Trophoblast cell (in vitro differentiated cells and primary cell): Measurements from ENCODE around the gene SEMA4G.
A peak's percentile ranks its signal among the peaks of the same experiment; 100 is the strongest.

Experiments used
- DNase-seq, 2 donors: peaks; one replicate each; pipeline ENCODE4 v3.0.0-alpha.2; 2016
- H2AFZ ChIP-seq: 2 replicates; pipeline ENCODE4 v1.6.1; 2013; ENCODE audit warnings: low read length, moderate library complexity, mild to moderate bottlenecking; ENCODE audit not compliant: insufficient read depth, poor library complexity
- H2AK5ac ChIP-seq: 2 replicates; pipeline ENCODE4 v1.6.1; 2013; ENCODE audit warnings: mild to moderate bottlenecking, low read length
- H2BK120ac ChIP-seq: 2 replicates; pipeline ENCODE4 v1.6.1; 2013; ENCODE audit warnings: low read length, mild to moderate bottlenecking, moderate library complexity; ENCODE audit not compliant: insufficient read depth, poor library complexity
- H2BK12ac ChIP-seq: 2 replicates; pipeline ENCODE4 v1.6.1; 2013; ENCODE audit warnings: mild to moderate bottlenecking, low read length, moderate library complexity
- H2BK5ac ChIP-seq: 2 replicates; pipeline ENCODE4 v1.6.1; 2013; ENCODE audit warnings: low read length, low read depth, moderate library complexity, mild to moderate bottlenecking; ENCODE audit not compliant: poor library complexity
- H3K14ac ChIP-seq: 2 replicates; pipeline ENCODE4 v1.6.1; 2013; ENCODE audit warnings: mild to moderate bottlenecking, low read length
- H3K18ac ChIP-seq: 2 replicates; pipeline ENCODE4 v1.6.1; 2013; ENCODE audit warnings: mild to moderate bottlenecking, low read length
- H3K23ac ChIP-seq: 2 replicates; pipeline ENCODE4 v1.6.1; 2013; ENCODE audit warnings: low read length
- H3K27ac ChIP-seq: 2 replicates; pipeline ENCODE4 v1.5.1; 2013; ENCODE audit warnings: low read depth, mild to moderate bottlenecking, inconsistent platforms, low read length, moderate library complexity
- H3K27me3 ChIP-seq: 2 replicates; pipeline ENCODE4 v1.6.1; 2013; ENCODE audit warnings: inconsistent platforms, mild to moderate bottlenecking, low read length, moderate library complexity; ENCODE audit not compliant: insufficient read depth
- H3K36me3 ChIP-seq, 2 experiments: 1 replicate in 1 of 2; 2 replicates in 1 of 2; pipeline ENCODE4 v1.6.1; 2013; ENCODE audit warnings: low read length in 2 of 2, mild to moderate bottlenecking in 2 of 2, moderate library complexity in 1 of 2; ENCODE audit not compliant: insufficient read depth in 2 of 2, control insufficient read depth in 1 of 2
- H3K4ac ChIP-seq: 2 replicates; pipeline ENCODE4 v1.6.1; 2013; ENCODE audit warnings: low read depth, mild to moderate bottlenecking, low read length, moderate library complexity
- H3K4me1 ChIP-seq, 2 experiments: 1 replicate in 1 of 2; 2 replicates in 1 of 2; pipeline ENCODE4 v1.6.1; 2013; ENCODE audit warnings: low read length in 2 of 2, mild to moderate bottlenecking in 2 of 2, moderate library complexity in 1 of 2; ENCODE audit not compliant: insufficient read depth in 2 of 2, control insufficient read depth in 1 of 2
- H3K4me2 ChIP-seq: 2 replicates; pipeline ENCODE4 v1.6.1; 2013; ENCODE audit warnings: inconsistent platforms, mild to moderate bottlenecking, low read length, moderate library complexity
- H3K4me3 ChIP-seq: 2 replicates; pipeline ENCODE4 v1.5.1; 2013; ENCODE audit warnings: mild to moderate bottlenecking, low read depth, low read length, inconsistent platforms
- H3K79me1 ChIP-seq: one replicate; pipeline ENCODE4 v1.6.1; 2013; ENCODE audit warnings: low read length
- H3K79me2 ChIP-seq: 2 replicates; pipeline ENCODE4 v1.6.1; 2013; ENCODE audit warnings: low read length, mild to moderate bottlenecking; ENCODE audit not compliant: control insufficient read depth, insufficient read depth, poor library complexity
- H3K9ac ChIP-seq: 2 replicates; pipeline ENCODE4 v1.6.1; 2013; ENCODE audit warnings: mild to moderate bottlenecking, low read length
- H3K9me3 ChIP-seq: 2 replicates; pipeline ENCODE4 v1.6.1; 2013; ENCODE audit warnings: low read depth, mild to moderate bottlenecking, control low read depth, inconsistent platforms, low read length; ENCODE audit not compliant: insufficient read depth
- H4K12ac ChIP-seq: 2 replicates; pipeline ENCODE4 v1.6.1; 2013; ENCODE audit warnings: low read depth, mild to moderate bottlenecking, low read length, moderate library complexity
- H4K8ac ChIP-seq: 2 replicates; pipeline ENCODE4 v1.6.1; 2013; ENCODE audit warnings: low read depth, mild to moderate bottlenecking, low read length, moderate library complexity
- H4K91ac ChIP-seq: one replicate; pipeline ENCODE4 v1.6.1; 2013; ENCODE audit warnings: low read depth, mild to moderate bottlenecking, low read length, moderate library complexity
- WGBS: extraction: QIAGEN DNeasy Blood & Tissue Kit; methylation state at CpG from one replicate; pipeline ENCODE4 v1.1.7; 2013; ENCODE audit warnings: missing lambda C conversion rate; ENCODE audit not compliant: insufficient read length, insufficient coverage; ENCODE audit errors: extremely low coverage; 5-methylcytosine and 5-hydroxymethylcytosine counted together

Gene SEMA4G

GRCh38 chr10:100967332-100967731 is 2.0 kb upstream of the SEMA4G start:
- Histone ChIP-seq H3K4me3 (no peak overlapping the region), H3K27me3 (no peaks in the 10 kb centered on the region), H3K4me2 (no peak overlapping the region), H4K91ac (no peak overlapping the region), H2AFZ (no peak overlapping the region), H3K4ac (no peak overlapping the region), H4K8ac (no peak overlapping the region), H3K9ac (no peak overlapping the region), H3K9me3 (no peaks in the 10 kb centered on the region), H3K23ac (no peak overlapping the region), H3K79me2 (peaks cover 3% of the 10 kb centered on the region), H2BK5ac (no peak overlapping the region), H3K14ac (no peak overlapping the region), H2BK120ac (no peak overlapping the region), H3K79me1 (no peaks in the 10 kb centered on the region), H3K27ac (no peak overlapping the region), H3K4me1 (peaks cover 8 to 10% of the 10 kb centered on the region in 2 experiments), H2AK5ac (no peak overlapping the region), H3K36me3 (peaks cover 0 to 5% of the 10 kb centered on the region in 2 experiments), H2BK12ac (no peak overlapping the region), H3K18ac (no peak overlapping the region), H4K12ac (no peak overlapping the region)
- no CpG with 5 or more reads among the region's 2 CpGs for WGBS
- DNase-seq, result no peak

- no peak overlapping the region for H3K9ac ChIP-seq
- no peak overlapping the region for H2AFZ ChIP-seq
- peaks cover 8 to 10% of the 10 kb centered on the region in 2 experiments for H3K4me1 ChIP-seq
- DNase-seq, result no peak
- H3K79me2 ChIP-seq, result peaks cover 3% of the 10 kb centered on the region
- no peak overlapping the region for H4K8ac ChIP-seq
- no peak overlapping the region for H2BK120ac ChIP-seq
- no peak overlapping the region for H2BK5ac ChIP-seq
- no peaks in the 10 kb centered on the region for H3K36me3 ChIP-seq
- H3K23ac ChIP-seq, result no peak overlapping the region
- H3K4me2 ChIP-seq, result no peak overlapping the region
- no peaks in the 10 kb centered on the region for H3K79me1 ChIP-seq
- H3K4me3 ChIP-seq, result no peak overlapping the region
- no peak overlapping the region for H2BK12ac ChIP-seq
- H3K9me3 ChIP-seq, result no peaks in the 10 kb centered on the region
- WGBS, result no CpG with 5 or more reads among the region's 2 CpGs
- no peak overlapping the region for H3K14ac ChIP-seq
- H3K27me3 ChIP-seq, result no peaks in the 10 kb centered on the region
- H3K4ac ChIP-seq, result no peak overlapping the region
- H4K12ac ChIP-seq, result no peak overlapping the region
- H3K18ac ChIP-seq, result no peak overlapping the region
- H3K27ac ChIP-seq, result no peak overlapping the region
- no peak overlapping the region for H2AK5ac ChIP-seq
- no peak overlapping the region for H4K91ac ChIP-seq
Observed at GRCh38 chr10:100968062-100968736, 1.1 kb upstream of the SEMA4G start.

GRCh38 chr10:100968863-100969186 is 479 bp upstream of the SEMA4G start:
- peak overlapping the region; percentile 9 for H4K12ac ChIP-seq
- H2AK5ac ChIP-seq, result no peak overlapping the region
- peak overlapping the region; percentile 21 for H4K8ac ChIP-seq
- WGBS, result no CpG with 5 or more reads among the region's 9 CpGs
- no peak overlapping the region for H3K27ac ChIP-seq
- no peak overlapping the region for H2BK12ac ChIP-seq
- DNase-seq, result no peak
- no peak overlapping the region for H4K91ac ChIP-seq
- no peak overlapping the region for H2BK5ac ChIP-seq
- no peak overlapping the region for H3K4ac ChIP-seq
- H3K79me1 ChIP-seq, result no peaks in the 10 kb centered on the region
- H3K18ac ChIP-seq, result no peak overlapping the region
- no peaks in the 10 kb centered on the region for H3K9me3 ChIP-seq
- H3K4me3 ChIP-seq, result peak overlapping the region; percentile 62
- peaks cover 3% of the 10 kb centered on the region for H3K79me2 ChIP-seq
- no peak overlapping the region for H2BK120ac ChIP-seq
- peak overlapping the region; percentile 4 for H2AFZ ChIP-seq
- H3K9ac ChIP-seq, result no peak overlapping the region
- H3K23ac ChIP-seq, result no peak overlapping the region
- peak overlapping the region; percentile 11 for H3K14ac ChIP-seq
- H3K27me3 ChIP-seq, result no peaks in the 10 kb centered on the region
- peak overlapping the region; percentile 68 for H3K4me2 ChIP-seq
- H3K4me1 ChIP-seq, result peaks cover 8 to 10% of the 10 kb centered on the region in 2 experiments
- H3K36me3 ChIP-seq, result no peaks in the 10 kb centered on the region

- no peak overlapping the region for H2BK5ac ChIP-seq
Observed at GRCh38 chr10:100970076-100970913, 991 bp downstream of the SEMA4G start.

More at GRCh38 chr10:100970076-100970913, 991 bp downstream of the SEMA4G start:
- Histone ChIP-seq H3K4me1 (peaks cover 8 to 10% of the 10 kb centered on the region in 2 experiments), H2BK120ac (no peak overlapping the region), H3K4ac (no peak overlapping the region), H3K36me3 (no peaks in the 10 kb centered on the region), H4K8ac (peak overlapping the region; percentile 59), H3K4me3 (peak overlapping the region; percentile 66), H4K91ac (no peak overlapping the region), H3K9me3 (no peaks in the 10 kb centered on the region), H2AFZ (peak overlapping the region; percentile 48), H3K79me2 (peaks cover 3% of the 10 kb centered on the region), H4K12ac (no peak overlapping the region), H2AK5ac (no peak overlapping the region), H3K18ac (no peak overlapping the region), H3K23ac (no peak overlapping the region), H3K14ac (no peak overlapping the region), H3K27me3 (no peaks in the 10 kb centered on the region), H3K9ac (no peak overlapping the region), H3K79me1 (no peaks in the 10 kb centered on the region), H3K4me2 (peak overlapping the region; percentile 82), H3K27ac (no peak overlapping the region), H2BK12ac (no peak overlapping the region)
- no CpG with 5 or more reads among the region's 13 CpGs for WGBS
- peak in 1 of 2 donors; percentile 15 for DNase-seq
